Thoracic aorta (tissue), 2 donors: ENCODE data around the gene ARHGEF19. TPM values are rescaled to one million over a fixed set of nuclear protein-coding genes. Genes with fewer than 3 reads are reported as not detected.

ENCODE experiments used
- ATAC-seq: fragments of 150-250 bp; one replicate; pipeline ENCODE4 v1.8.0; 2017; ENCODE audit warnings: low read depth; ENCODE audit not compliant: insufficient number of reproducible peaks, low FRiP score
- DNase-seq: peaks from one replicate; pipeline ENCODE4 v3.0.0-alpha.2; 2020; ENCODE audit warnings: low spot score
- H3K27ac ChIP-seq, 2 donors: fragments of 200-600 bp; sonication (generic); 1 replicate in 1 of 2; 2 replicates in 1 of 2; pipeline ENCODE4 v1.5.1; 2016; ENCODE audit warnings: mild to moderate bottlenecking in 2 of 2, moderate library complexity in 2 of 2
- H3K27me3 ChIP-seq: fragments of 200-600 bp; sonication (generic); replicated peaks from 2 replicates; pipeline ENCODE4 v1.6.0; 2016; ENCODE audit warnings: mild to moderate bottlenecking; ENCODE audit not compliant: insufficient read depth
- H3K36me3 ChIP-seq: fragments of 200-600 bp; sonication (generic); one replicate; pipeline ENCODE4 v1.5.1; 2016
- H3K4me1 ChIP-seq, 2 donors: fragments of 200-600 bp; sonication (generic); 1 replicate in 1 of 2; 2 replicates in 1 of 2; pipeline versions ENCODE4 v1.5.1 to v1.6.0; 2016; ENCODE audit warnings: low read depth in 2 of 2, mild to moderate bottlenecking in 1 of 2; ENCODE audit not compliant: control insufficient read depth in 1 of 2
- H3K4me3 ChIP-seq: fragments of 200-600 bp; sonication (generic); 2 replicates; pipeline ENCODE4 v1.5.1; 2016; ENCODE audit warnings: mild to moderate bottlenecking
- H3K9me3 ChIP-seq: fragments of 200-600 bp; sonication (generic); 2 replicates; pipeline ENCODE4 v1.5.1; 2016
- total RNA-seq, 2 donors: library from RNA; depleted of rRNA; stranded (reverse); fragments of >200 nt; gene quantifications; one replicate each; pipeline versions ENCODE4 v1.1.0 to v1.2.3, GENCODE V29; 2016
- TF ChIP-seq, protein P1 (sequence below): fragments of 200-600 bp; sonication (generic); IDR thresholded peaks from one replicate; pipeline ENCODE4 v1.5.1; 2019; ENCODE audit warnings: antibody characterized with exemption

The ARHGEF19 gene
- total RNA-seq, 2 donors from 2014 or later, result 8.1 to 8.5 TPM

GRCh38 chr1:16233431-16233830 lies 21.0 kb upstream of the ARHGEF19 start:
- Histone ChIP-seq H3K4me1 (peaks cover 10 to 13% of the 10 kb centered on the region in 2 donors), H3K9me3 (no peaks in the 10 kb centered on the region), H3K27ac (no peak overlapping the region), H3K27me3 (no peaks in the 10 kb centered on the region), H3K4me3 (no peak overlapping the region), H3K36me3 (no peaks in the 10 kb centered on the region)
- TF ChIP-seq, protein P1, sequence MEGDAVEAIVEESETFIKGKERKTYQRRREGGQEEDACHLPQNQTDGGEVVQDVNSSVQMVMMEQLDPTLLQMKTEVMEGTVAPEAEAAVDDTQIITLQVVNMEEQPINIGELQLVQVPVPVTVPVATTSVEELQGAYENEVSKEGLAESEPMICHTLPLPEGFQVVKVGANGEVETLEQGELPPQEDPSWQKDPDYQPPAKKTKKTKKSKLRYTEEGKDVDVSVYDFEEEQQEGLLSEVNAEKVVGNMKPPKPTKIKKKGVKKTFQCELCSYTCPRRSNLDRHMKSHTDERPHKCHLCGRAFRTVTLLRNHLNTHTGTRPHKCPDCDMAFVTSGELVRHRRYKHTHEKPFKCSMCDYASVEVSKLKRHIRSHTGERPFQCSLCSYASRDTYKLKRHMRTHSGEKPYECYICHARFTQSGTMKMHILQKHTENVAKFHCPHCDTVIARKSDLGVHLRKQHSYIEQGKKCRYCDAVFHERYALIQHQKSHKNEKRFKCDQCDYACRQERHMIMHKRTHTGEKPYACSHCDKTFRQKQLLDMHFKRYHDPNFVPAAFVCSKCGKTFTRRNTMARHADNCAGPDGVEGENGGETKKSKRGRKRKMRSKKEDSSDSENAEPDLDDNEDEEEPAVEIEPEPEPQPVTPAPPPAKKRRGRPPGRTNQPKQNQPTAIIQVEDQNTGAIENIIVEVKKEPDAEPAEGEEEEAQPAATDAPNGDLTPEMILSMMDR, result no peak
- ATAC-seq (no peak), DNase-seq (no peak)

- no peaks in the 10 kb centered on the region for H3K36me3 ChIP-seq
- no peak for ATAC-seq
- TF ChIP-seq, protein P1, result no peak
- no peak overlapping the region for H3K4me3 ChIP-seq
- no peak for DNase-seq
- H3K27me3 ChIP-seq, result no peaks in the 10 kb centered on the region
- H3K27ac ChIP-seq, result no peak overlapping the region
- no peaks in the 10 kb centered on the region for H3K9me3 ChIP-seq
- peaks cover 2 to 9% of the 10 kb centered on the region in 2 donors for H3K4me1 ChIP-seq
Measured at GRCh38 chr1:16232316-16232710, 19.9 kb upstream of the ARHGEF19 start.

- DNase-seq, result no peak
- no peaks in the 10 kb centered on the region for H3K9me3 ChIP-seq
- peaks cover 7% of the 10 kb centered on the region in 2 donors for H3K4me1 ChIP-seq
- no peak for ATAC-seq
- H3K27me3 ChIP-seq, result no peaks in the 10 kb centered on the region
- TF ChIP-seq, protein P1, result no peak
- H3K27ac ChIP-seq, result no peak overlapping the region
- H3K4me3 ChIP-seq, result no peak overlapping the region
- H3K36me3 ChIP-seq, result no peaks in the 10 kb centered on the region
Measured at GRCh38 chr1:16231331-16232315, 19.2 kb upstream of the ARHGEF19 start.

DNA sequence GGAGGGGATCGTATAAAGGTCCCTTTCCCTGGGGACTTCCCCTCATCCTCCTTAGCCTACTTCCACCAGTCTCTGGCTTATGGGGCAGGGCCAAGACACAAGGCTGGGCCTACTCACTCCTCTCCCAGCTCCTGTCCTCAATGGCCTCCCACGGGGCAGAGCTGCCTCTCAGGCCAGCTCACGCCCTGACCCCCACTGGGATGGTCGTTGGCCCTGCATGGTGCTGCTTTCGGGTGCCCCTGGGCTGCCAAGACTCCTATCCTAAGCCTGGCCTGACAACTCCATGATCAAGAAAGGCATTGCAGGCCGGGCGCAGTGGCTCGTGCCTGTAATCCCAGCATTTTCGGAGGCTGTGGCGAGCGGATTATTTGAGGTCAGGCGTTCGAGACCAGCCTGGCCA lies 18.3 kb upstream of the ARHGEF19 start:
- H3K36me3 ChIP-seq, result no peaks in the 10 kb centered on the region
- no peak overlapping the region for H3K4me3 ChIP-seq
- no peaks in the 10 kb centered on the region for H3K27me3 ChIP-seq
- DNase-seq, result no peak
- no peaks in the 10 kb centered on the region for H3K9me3 ChIP-seq
- peaks cover under 1 to 8% of the 10 kb centered on the region in 2 donors for H3K4me1 ChIP-seq
- ATAC-seq, result no peak
- H3K27ac ChIP-seq, result no peak overlapping the region
- TF ChIP-seq, protein P1, result no peak

DNA sequence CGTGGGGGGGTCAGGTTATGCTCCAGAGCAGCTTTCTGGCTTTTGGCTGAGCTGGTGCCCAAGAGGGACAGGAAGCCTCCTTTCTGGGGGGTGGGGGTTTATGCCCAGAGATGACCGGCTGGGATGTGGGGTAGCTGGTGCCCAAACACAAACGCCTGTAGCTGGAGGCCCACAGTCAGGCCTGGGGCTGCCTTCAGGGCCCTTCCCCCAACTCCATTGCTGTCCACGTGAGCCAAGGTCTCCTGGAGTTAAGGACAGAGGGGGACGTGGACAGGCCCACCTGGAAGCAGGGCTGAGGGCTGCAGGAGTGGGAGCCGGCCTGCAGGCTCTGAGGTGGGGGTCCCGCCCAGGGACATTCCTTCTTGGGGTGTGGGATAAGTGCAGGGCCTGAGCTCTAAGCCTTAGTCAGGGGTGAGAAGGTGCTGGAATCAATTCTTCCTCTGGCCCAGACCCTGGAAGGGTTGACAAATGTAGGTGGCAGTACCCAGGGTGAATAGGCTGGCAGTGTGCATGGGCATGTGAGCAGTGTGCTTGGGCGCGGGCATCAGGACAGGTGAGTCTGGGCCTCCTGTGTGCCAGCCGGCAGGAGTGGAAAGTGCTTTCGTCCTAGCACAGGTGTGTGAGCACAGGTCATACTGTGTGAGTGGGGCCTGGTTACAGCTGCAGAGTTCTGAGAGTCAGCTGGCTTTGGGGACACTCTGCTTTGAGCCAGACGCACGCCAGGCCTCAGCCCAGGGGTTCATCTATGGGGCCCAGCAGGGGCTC lies 17.7 kb upstream of the ARHGEF19 start:
- no peak overlapping the region for H3K4me3 ChIP-seq
- peaks cover 0 to 8% of the 10 kb centered on the region in 2 donors for H3K4me1 ChIP-seq
- no peaks in the 10 kb centered on the region for H3K36me3 ChIP-seq
- DNase-seq (no peak), ATAC-seq (no peak)
- H3K27ac ChIP-seq, result no peak overlapping the region
- H3K9me3 ChIP-seq, result no peaks in the 10 kb centered on the region
- H3K27me3 ChIP-seq, result no peaks in the 10 kb centered on the region
- TF ChIP-seq, protein P1, result no peak
